Gastrocnemius medialis (tissue), 4 donors: ENCODE measurements around the gene TMOD3.

Source experiments
- CTCF ChIP-seq, 5 experiments: fragments of 450-650 bp in 3 of 5; fragments of 200-600 bp in 2 of 5; sonication (generic) in 2 of 5; IDR thresholded peaks in 4 of 5; conservative IDR thresholded peaks in 1 of 5; 1 replicate in 4 of 5; 2 replicates in 1 of 5; pipeline ENCODE4 v1.5.1; 2016 to 2019; ENCODE audit warnings: antibody characterized with exemption in 5 of 5, mild to moderate bottlenecking in 3 of 5, moderate library complexity in 3 of 5
- POLR2A ChIP-seq, 2 donors: fragments of 450-650 bp; IDR thresholded peaks; one replicate each; pipeline ENCODE4 v1.6.1; 2017; ENCODE audit warnings: antibody characterized with exemption in 2 of 2, mild to moderate bottlenecking in 2 of 2, moderate library complexity in 2 of 2

GRCh38 chr15:51931638-51932037 lies 102.2 kb downstream of the TMOD3 start:
- no peak for TF ChIP-seq POLR2A (IDR thresholded peaks at IDR 0.05)
- no peak for TF ChIP-seq CTCF (IDR thresholded peaks at IDR 0.05 in 4 of 5, conservative IDR thresholded peaks at IDR 0.05 in 1 of 5)
